ENCODE measurements around the gene GRM8.

DNA sequence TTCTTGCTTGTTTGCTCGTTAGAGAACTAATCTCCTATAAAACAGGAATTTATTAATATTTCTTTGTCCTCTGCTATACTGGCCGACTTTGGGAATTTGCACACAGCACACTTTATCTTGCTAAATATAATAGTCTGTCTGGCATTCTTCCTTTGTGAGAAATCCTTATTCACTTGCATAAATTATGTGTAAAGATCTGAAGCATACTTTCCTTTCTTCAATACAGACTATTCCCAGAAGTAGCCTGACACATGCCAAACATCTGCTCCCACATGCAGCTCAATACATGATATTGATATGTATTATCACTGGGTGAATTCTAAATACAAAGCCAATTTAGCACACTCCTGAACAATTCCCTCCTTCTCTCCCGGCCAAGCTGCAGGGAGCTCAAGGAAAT is 273.9 kb downstream of the GRM8 start:
- TF ChIP-seq, protein P1, sequence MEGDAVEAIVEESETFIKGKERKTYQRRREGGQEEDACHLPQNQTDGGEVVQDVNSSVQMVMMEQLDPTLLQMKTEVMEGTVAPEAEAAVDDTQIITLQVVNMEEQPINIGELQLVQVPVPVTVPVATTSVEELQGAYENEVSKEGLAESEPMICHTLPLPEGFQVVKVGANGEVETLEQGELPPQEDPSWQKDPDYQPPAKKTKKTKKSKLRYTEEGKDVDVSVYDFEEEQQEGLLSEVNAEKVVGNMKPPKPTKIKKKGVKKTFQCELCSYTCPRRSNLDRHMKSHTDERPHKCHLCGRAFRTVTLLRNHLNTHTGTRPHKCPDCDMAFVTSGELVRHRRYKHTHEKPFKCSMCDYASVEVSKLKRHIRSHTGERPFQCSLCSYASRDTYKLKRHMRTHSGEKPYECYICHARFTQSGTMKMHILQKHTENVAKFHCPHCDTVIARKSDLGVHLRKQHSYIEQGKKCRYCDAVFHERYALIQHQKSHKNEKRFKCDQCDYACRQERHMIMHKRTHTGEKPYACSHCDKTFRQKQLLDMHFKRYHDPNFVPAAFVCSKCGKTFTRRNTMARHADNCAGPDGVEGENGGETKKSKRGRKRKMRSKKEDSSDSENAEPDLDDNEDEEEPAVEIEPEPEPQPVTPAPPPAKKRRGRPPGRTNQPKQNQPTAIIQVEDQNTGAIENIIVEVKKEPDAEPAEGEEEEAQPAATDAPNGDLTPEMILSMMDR (IDR thresholded peaks at IDR 0.05): no peak
- TF ChIP-seq POLR2AphosphoS5 (IDR thresholded peaks at IDR 0.05; ENCODE audit: low read depth, low read length) (no peak), TCF7L2 (IDR thresholded peaks at IDR 0.05; ENCODE audit: low read depth, low read length) (no peak)
